Uterus (tissue), 2 donors: ENCODE results near the gene IL13RA1.

Source experiments
- CTCF ChIP-seq, 4 experiments: fragments of 200-600 bp in 2 of 4; fragments of 450-650 bp in 2 of 4; sonication (generic) in 2 of 4; IDR thresholded peaks; one replicate each; pipeline ENCODE4 v1.5.1; 2016 to 2019; ENCODE audit warnings: antibody characterized with exemption in 4 of 4, mild to moderate bottlenecking in 2 of 4, moderate library complexity in 1 of 4
- POLR2A ChIP-seq, 2 donors: fragments of 450-650 bp; IDR thresholded peaks; one replicate each; pipeline ENCODE4 v1.6.1; 2016; ENCODE audit warnings: antibody characterized with exemption in 2 of 2, mild to moderate bottlenecking in 1 of 2, moderate library complexity in 1 of 2

GRCh38 chrX:118742176-118742575 is 14.8 kb downstream of the IL13RA1 start:
- TF ChIP-seq CTCF (IDR thresholded peaks at IDR 0.05) (no peak), POLR2A (IDR thresholded peaks at IDR 0.05) (no peak)
